GM23248 (cell line): ENCODE data around the gene NYNRIN. TPM values are rescaled to one million over a fixed set of nuclear protein-coding genes. Genes with fewer than 3 reads are reported as not detected.

Experiments
- DNase-seq: peaks from one replicate; pipeline ENCODE4 v3.0.0-alpha.2; 2015
- H2AFZ ChIP-seq: fragments of 200-600 bp; sonication (generic); 2 replicates; pipeline ENCODE4 v1.6.1; 2016; ENCODE audit warnings: antibody characterized with exemption
- H3F3A ChIP-seq: fragments of 200-600 bp; sonication (generic); 2 replicates; pipeline ENCODE4 v1.6.1; 2016; ENCODE audit warnings: mild to moderate bottlenecking, antibody characterized with exemption, mixed run types; ENCODE audit not compliant: insufficient read depth
- H3K27ac ChIP-seq: fragments of 200-600 bp; sonication (generic); 2 replicates; pipeline ENCODE4 v1.5.1; 2016; ENCODE audit warnings: mild to moderate bottlenecking
- H3K27me3 ChIP-seq: fragments of 200-600 bp; sonication (generic); replicated peaks from 2 replicates; pipeline ENCODE4 v1.6.1; 2016; ENCODE audit warnings: mild to moderate bottlenecking; ENCODE audit not compliant: insufficient read depth
- H3K36me3 ChIP-seq: fragments of 200-600 bp; sonication (generic); 2 replicates; pipeline ENCODE4 v1.6.1; 2016; ENCODE audit warnings: low read depth, mild to moderate bottlenecking
- H3K4me1 ChIP-seq: fragments of 200-600 bp; sonication (generic); 2 replicates; pipeline ENCODE4 v1.6.1; 2016; ENCODE audit warnings: mild to moderate bottlenecking; ENCODE audit not compliant: insufficient read depth
- H3K4me2 ChIP-seq: fragments of 200-600 bp; sonication (generic); one replicate; pipeline ENCODE4 v1.6.1; 2016; ENCODE audit warnings: mild to moderate bottlenecking; ENCODE audit not compliant: unreplicated experiment
- H3K4me3 ChIP-seq: fragments of 200-600 bp; sonication (generic); 2 replicates; pipeline ENCODE4 v1.5.1; 2016; ENCODE audit warnings: mild to moderate bottlenecking
- H3K79me2 ChIP-seq: fragments of 200-600 bp; sonication (generic); 2 replicates; pipeline ENCODE4 v1.6.1; 2016; ENCODE audit warnings: mild to moderate bottlenecking; ENCODE audit not compliant: insufficient read depth
- H3K9ac ChIP-seq: fragments of 200-600 bp; sonication (generic); 2 replicates; pipeline ENCODE4 v1.6.1; 2016; ENCODE audit warnings: mild to moderate bottlenecking
- H3K9me2 ChIP-seq: fragments of 200-600 bp; sonication (generic); 2 replicates; pipeline ENCODE4 v1.6.1; 2016; ENCODE audit warnings: mixed run types, mild to moderate bottlenecking, moderate library complexity; ENCODE audit not compliant: insufficient read depth
- H3K9me3 ChIP-seq: fragments of 200-600 bp; sonication (generic); one replicate; pipeline ENCODE4 v1.6.1; 2017; ENCODE audit warnings: low read depth
- H4K20me1 ChIP-seq: fragments of 200-600 bp; sonication (generic); 2 replicates; pipeline ENCODE4 v1.6.0; 2016; ENCODE audit not compliant: insufficient read depth
- EZH2 ChIP-seq: fragments of 200-600 bp; sonication (generic); IDR thresholded peaks from 2 replicates; pipeline ENCODE4 v1.6.1; 2018; ENCODE audit warnings: antibody characterized with exemption, mild to moderate bottlenecking; ENCODE audit not compliant: insufficient read depth, poor library complexity, severe bottlenecking
- EZH2phosphoT487 ChIP-seq: fragments of 200-600 bp; sonication (generic); IDR thresholded peaks from 2 replicates; pipeline ENCODE4 v1.6.1; 2018; ENCODE audit warnings: antibody characterized with exemption, moderate library complexity, mild to moderate bottlenecking, low read depth; ENCODE audit not compliant: insufficient read depth
- WGBS, 2 experiments: methylation state at CpG; one replicate each; pipeline ENCODE4 v1.1.6; 2015 to 2017; ENCODE audit warnings: low lambda C conversion rate in 2 of 2, low coverage in 1 of 2; ENCODE audit errors: missing lambda C conversion rate in 2 of 2; 5-methylcytosine and 5-hydroxymethylcytosine counted together
- in situ Hi-C: fragments of 300-500 bp; cut with MboI; formaldehyde crosslinking; loops from 2 replicates; pipeline ENCODE4 v1.15.0; 2020
- polyA plus RNA-seq: library from polyadenylated mRNA; unstranded; fragments of >200 nt; fragmentation: Nextera tagmentation; extraction: Ambion mirVana; gene quantifications from 2 replicates; pipeline ENCODE4 v1.2.1, GENCODE V29; 2016
- total RNA-seq: library from RNA; depleted of rRNA; stranded (reverse); fragments of >200 nt; shearing (Covaris generic); gene quantifications from 2 replicates; pipeline ENCODE4 v1.2.3, GENCODE V29; 2014

NYNRIN gene
- total and polyA plus RNA-seq, 2 experiments from 2014 or later = 2.2 to 4.4 TPM

DNA sequence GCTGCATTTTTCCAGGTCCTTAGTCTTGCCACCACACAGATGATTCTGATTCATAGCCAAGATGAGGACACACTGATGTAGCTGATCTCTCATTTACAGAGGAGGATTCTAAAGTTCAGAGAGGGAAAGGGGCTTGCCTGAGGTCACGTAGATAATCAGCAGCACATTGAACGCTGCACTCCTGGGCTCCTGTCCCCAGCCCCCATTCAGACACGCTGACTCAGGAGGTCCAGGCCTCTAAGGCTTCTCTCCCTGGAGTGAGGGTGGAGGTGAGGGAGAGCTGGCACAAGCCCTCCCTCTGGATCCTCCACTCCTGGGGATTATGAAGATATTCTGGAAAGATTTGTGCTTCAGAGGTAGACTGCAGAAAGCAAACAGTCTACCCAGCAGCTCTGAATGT, 20.5 kb upstream of the NYNRIN start:
- Histone ChIP-seq H2AFZ (no peak overlapping the region), H3K9me2 (no peaks in the 10 kb centered on the region), H3K4me3 (no peak overlapping the region), H3K27ac (no peak overlapping the region), H3K9ac (no peak overlapping the region), H3K9me3 (no peaks in the 10 kb centered on the region), H4K20me1 (no peaks in the 10 kb centered on the region), H3K4me1 (0 out of 2 replicates have a peak, but pooled peaks cover 3% of the 10 kb centered on the region), H3F3A (peaks cover 22% of the 10 kb centered on the region), H3K79me2 (no peaks in the 10 kb centered on the region), H3K36me3 (peaks cover 15% of the 10 kb centered on the region; the same call in 1 of the 2 replicates), H3K27me3 (no peaks in the 10 kb centered on the region), H3K4me2 (no peak overlapping the region)
- TF ChIP-seq EZH2 (no peak), EZH2phosphoT487 (no peak)
- DNase-seq = no peak
- in situ Hi-C loops = no loop called here
- 43 to 56% methylated on average over 3 of the region's 3 CpGs for WGBS, 2 experiments

DNA sequence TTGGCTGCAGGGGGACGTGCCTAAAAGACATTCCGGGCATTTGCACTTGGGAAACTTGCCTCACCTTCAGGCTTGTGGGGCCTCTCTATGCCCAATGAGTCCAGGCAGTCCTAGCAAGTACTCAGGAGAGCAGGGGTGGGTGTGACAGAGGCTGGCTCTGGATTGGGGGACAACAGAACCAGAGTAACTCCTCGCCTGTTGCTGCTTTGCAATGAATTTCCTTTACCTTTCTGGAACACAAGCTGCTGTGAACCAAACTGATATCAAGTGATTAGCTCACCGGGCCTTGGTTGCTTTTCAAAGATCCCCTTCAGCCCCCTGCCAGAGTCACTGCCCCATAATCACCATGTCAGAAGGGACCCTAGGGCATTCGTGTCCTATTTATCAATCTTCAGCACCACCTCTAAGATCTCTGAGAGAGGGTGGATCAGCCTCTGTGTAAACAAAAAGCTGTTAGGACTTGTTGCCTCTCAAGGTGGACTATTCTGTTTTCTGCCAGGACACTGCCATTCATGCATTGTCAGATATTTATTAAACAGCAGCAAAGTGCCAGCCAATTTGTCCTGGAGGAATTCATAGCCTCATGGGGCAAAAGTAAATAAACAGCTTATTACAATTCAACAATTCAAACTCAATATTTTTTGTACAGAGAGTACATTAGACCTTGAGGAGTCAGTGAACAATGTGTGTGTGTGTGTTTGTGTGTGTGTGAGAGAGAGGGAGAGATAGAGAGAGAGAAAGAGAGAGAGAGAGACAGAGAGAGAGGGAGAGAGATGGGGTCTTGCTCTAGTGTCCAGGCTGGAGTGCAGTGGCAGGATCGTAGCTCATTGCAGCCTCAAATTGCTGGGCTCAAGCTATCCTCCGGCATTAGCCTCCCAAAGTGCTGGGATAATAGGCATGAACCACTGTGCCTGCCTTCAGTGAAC, 19.6 kb upstream of the NYNRIN start:
- Histone ChIP-seq H3K4me2 (no peak overlapping the region), H3K9ac (no peak overlapping the region), H3K9me2 (no peaks in the 10 kb centered on the region), H3K4me1 (0 out of 2 replicates have a peak, but pooled peaks cover 3% of the 10 kb centered on the region), H2AFZ (no peak overlapping the region), H3K27ac (no peak overlapping the region), H3K9me3 (no peaks in the 10 kb centered on the region), H3K27me3 (no peaks in the 10 kb centered on the region), H3K4me3 (no peak overlapping the region), H3K79me2 (no peaks in the 10 kb centered on the region), H4K20me1 (no peaks in the 10 kb centered on the region), H3F3A (peaks cover 22% of the 10 kb centered on the region), H3K36me3 (peaks cover 13% of the 10 kb centered on the region; the same call in 1 of the 2 replicates)
- DNase-seq = no peak
- in situ Hi-C loops = no loop called here
- 63 to 68% methylated on average over 7 of the region's 7 CpGs for WGBS, 2 experiments
- TF ChIP-seq EZH2phosphoT487 (no peak), EZH2 (no peak)

DNA sequence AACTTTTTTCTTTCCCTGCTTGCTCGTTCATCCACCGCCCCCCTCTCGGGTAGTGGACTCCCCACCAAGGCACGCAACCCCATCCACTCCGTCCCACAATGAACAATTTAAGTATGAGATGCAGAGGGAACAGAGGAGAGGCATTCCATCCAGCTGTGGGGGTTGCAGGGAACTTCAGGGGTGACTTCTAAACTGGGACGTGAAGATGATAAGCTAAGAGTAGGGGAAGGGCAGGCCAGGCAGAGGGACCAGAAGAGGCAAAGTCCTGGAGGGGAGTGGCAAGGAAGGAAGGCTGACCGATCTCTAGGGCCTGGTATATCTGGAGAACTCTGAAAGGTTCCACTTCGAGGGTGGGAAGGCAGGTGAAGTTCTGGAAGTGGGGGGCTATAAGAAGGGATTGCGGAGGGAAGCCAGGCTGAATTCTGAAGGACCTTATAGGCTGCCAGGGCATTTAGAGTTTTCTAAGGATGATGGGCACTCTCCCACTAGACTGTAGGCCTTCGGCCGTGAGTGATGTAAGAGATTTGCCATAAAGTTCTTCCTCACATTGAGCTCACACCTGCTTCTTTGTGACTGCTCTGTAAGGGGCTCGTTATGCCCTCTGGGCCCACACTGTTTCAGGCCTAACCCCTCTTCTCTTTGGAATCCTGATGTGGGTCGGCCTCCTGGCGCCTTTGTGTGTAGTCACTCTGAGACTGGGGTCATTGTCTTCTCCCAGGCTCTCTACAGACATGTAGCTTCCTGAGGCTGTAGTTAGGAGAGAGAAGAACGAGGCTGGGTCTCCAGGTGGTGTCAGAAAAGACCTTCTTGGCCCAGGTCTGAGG, 18.7 kb upstream of the NYNRIN start:
- DNase-seq = no peak
- no peak overlapping the region for H3K4me3 ChIP-seq
- in situ Hi-C loops = no loop called here

DNA sequence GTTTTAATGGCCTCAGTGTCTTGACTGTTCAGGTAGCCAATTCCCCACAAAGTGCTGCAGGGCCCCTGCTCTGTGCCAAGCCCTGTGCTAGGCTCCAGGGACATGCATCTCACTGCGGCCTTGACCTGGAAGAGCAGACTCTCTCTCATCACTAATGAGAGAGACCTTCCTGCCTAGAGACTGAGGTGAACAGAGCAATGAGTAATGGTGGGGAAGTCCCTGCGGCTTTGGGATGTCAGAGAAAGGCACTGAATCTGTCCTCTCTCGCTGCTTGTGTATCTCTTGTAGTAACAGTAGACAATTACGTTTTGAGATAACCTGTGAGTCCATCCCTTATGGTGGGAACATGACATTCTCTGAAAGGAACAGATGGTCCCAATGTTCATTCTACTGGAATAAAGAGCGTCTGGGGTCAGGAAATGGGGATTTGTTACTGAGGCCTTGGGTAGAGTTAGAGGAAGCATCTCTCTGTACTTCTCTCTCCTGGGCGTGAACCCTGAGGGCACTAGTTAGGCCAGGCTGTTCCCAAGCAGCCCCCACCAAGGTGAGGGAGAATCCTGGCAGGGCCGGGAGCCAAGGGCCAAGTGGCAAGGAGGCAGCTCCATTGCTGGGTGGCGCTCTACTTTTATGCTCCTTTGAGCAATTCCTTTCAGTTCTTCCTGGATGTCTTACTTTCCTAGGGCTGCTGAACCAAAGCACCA, 17.3 kb upstream of the NYNRIN start:
- H3K36me3 ChIP-seq = peaks cover 7% of the 10 kb centered on the region; the same call in 1 of the 2 replicates
- TF ChIP-seq EZH2phosphoT487 (no peak), EZH2 (no peak)
- H3K27ac ChIP-seq = no peak overlapping the region
- DNase-seq = no peak
- H3K9me2 ChIP-seq = no peaks in the 10 kb centered on the region
- H2AFZ ChIP-seq = no peak overlapping the region
- H3K9ac ChIP-seq = no peak overlapping the region
- in situ Hi-C loops = no loop called here
- no peaks in the 10 kb centered on the region for H4K20me1 ChIP-seq
- no peaks in the 10 kb centered on the region for H3K27me3 ChIP-seq
- 0 out of 2 replicates have a peak, but pooled peaks cover 3% of the 10 kb centered on the region for H3K4me1 ChIP-seq
- peaks cover 22% of the 10 kb centered on the region for H3F3A ChIP-seq
- H3K79me2 ChIP-seq = no peaks in the 10 kb centered on the region
- H3K4me2 ChIP-seq = no peak overlapping the region
- H3K4me3 ChIP-seq = no peak overlapping the region
- WGBS, 2 experiments = 84 to 85% methylated on average over 8 of the region's 8 CpGs
- no peaks in the 10 kb centered on the region for H3K9me3 ChIP-seq

More for the DNA sequence above, 18.7 kb upstream of the NYNRIN start:
- no peaks in the 10 kb centered on the region for H3K9me2 ChIP-seq
- no peaks in the 10 kb centered on the region for H3K9me3 ChIP-seq
- WGBS, 2 experiments = 64 to 68% methylated on average over 15 of the region's 15 CpGs
- H3K27ac ChIP-seq = no peak overlapping the region
- no peaks in the 10 kb centered on the region for H3K79me2 ChIP-seq
- no peaks in the 10 kb centered on the region for H3K27me3 ChIP-seq
- H2AFZ ChIP-seq = no peak overlapping the region
- TF ChIP-seq EZH2phosphoT487 = no peak
- no peak for TF ChIP-seq EZH2
- peaks cover 22% of the 10 kb centered on the region for H3F3A ChIP-seq
- H4K20me1 ChIP-seq = no peaks in the 10 kb centered on the region
- peaks cover 8% of the 10 kb centered on the region; the same call in 1 of the 2 replicates for H3K36me3 ChIP-seq
- H3K4me2 ChIP-seq = no peak overlapping the region
- H3K9ac ChIP-seq = no peak overlapping the region
- 0 out of 2 replicates have a peak, but pooled peaks cover 3% of the 10 kb centered on the region for H3K4me1 ChIP-seq
